ENCODE measurements around the gene IRX6.

- TF ChIP-seq POLR2A (IDR thresholded peaks at IDR 0.05) (no peak), POLR2AphosphoS5 (IDR thresholded peaks at IDR 0.05) (no peak)
- TF ChIP-seq, protein P1, sequence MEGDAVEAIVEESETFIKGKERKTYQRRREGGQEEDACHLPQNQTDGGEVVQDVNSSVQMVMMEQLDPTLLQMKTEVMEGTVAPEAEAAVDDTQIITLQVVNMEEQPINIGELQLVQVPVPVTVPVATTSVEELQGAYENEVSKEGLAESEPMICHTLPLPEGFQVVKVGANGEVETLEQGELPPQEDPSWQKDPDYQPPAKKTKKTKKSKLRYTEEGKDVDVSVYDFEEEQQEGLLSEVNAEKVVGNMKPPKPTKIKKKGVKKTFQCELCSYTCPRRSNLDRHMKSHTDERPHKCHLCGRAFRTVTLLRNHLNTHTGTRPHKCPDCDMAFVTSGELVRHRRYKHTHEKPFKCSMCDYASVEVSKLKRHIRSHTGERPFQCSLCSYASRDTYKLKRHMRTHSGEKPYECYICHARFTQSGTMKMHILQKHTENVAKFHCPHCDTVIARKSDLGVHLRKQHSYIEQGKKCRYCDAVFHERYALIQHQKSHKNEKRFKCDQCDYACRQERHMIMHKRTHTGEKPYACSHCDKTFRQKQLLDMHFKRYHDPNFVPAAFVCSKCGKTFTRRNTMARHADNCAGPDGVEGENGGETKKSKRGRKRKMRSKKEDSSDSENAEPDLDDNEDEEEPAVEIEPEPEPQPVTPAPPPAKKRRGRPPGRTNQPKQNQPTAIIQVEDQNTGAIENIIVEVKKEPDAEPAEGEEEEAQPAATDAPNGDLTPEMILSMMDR (IDR thresholded peaks at IDR 0.05): no peak
Measured at GRCh38 chr16:55364811-55365210, 40.8 kb downstream of the IRX6 start.

Measured in stomach (tissue), 4 donors.